ENCODE measurements around the gene MED15.
"Not testable (repeated sequence)": the region's sequence is repeated elsewhere in the genome, so short reads cannot be mapped to it uniquely, and the experiment has no call there.

MED15 gene

DNA sequence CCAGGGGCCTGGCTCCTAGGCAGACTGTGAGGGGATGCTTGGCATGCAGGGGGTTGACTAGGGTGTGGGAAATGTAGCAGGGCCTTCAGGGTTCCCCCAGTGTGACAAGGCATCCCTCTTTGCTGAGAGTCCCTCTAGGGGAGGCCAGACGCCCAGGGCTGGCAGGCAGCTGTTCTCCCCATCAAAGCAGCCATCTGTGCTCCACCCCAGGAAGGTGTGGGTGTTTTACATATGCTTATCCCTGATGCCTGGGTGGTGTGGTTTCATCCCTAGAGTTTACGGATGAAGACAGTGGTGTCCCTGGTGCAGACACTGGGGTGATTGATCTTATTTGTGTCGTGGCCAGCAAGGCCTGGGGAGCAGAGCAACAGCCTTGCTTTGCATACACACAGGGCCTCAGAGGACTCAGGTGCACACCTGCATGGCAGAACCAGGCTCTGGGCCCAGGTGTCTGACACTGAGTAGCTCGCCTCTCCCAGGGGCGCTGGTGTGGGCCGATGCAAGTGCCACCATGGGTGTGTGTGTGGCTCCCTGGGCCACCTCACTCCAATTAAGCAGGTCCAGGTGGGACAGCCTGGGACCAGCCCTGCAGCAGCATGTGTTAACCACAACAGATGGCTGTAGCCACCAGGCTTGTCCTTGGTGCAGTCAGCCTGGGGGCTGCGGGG lies 74.2 kb downstream of the MED15 start:
- no peak for DNase-seq (ENCODE audit: low read depth in 2 of 2, low spot score in 1 of 2)

DNA sequence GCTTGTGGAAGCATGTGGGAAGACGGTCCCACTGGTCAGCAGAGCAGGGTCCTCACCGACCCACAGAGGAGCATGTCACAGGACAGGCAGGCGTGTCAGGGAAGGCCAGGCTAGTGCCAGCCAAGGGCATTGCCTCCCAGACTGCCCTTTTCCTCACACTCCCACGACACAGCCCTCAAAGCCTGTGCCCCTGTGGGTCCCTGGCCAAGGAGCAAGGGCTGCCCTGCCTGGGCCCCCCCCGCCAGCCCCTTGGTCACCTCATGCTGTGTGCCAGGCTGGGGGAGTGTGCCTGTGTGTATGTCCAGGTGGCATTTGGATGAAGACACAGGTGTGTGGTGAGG lies 74.7 kb downstream of the MED15 start:
- no peak for DNase-seq (ENCODE audit: low read depth in 2 of 2, low spot score in 1 of 2)

DNA sequence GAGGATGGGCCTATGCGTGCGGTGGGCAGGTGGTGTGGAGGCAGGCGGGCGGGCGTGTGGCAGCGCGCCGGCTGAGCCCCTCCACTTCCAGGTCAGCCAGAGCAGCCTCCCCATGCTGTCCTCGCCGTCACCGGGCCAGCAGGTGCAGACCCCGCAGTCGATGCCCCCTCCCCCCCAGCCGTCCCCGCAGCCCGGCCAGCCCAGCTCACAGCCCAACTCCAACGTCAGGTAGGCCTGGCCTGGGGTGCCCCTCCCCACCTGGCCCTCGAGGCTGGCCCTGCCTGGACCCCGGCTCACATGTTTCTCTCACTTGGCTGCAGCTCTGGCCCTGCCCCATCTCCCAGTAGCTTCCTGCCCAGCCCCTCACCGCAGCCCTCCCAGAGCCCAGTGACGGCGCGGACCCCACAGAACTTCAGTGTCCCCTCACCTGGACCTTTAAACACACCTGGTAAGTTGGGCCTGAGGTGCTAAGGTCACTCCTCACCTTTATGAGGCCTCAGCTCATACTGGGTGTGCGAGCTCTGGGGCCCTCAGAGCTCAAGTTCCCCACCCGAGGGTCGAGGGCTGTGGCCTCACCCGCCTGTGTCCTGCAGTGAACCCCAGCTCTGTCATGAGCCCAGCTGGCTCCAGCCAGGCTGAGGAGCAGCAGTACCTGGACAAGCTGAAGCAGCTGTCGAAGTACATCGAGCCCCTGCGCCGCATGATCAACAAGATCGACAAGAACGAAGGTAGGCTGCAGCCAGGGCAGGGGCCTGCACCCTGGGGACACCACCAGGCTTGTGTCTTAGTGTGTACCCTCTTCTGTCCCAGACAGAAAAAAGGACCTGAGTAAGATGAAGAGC lies 75.3 kb downstream of the MED15 start:
- no peak for DNase-seq (ENCODE audit: low read depth in 2 of 2, low spot score in 1 of 2)

DNA sequence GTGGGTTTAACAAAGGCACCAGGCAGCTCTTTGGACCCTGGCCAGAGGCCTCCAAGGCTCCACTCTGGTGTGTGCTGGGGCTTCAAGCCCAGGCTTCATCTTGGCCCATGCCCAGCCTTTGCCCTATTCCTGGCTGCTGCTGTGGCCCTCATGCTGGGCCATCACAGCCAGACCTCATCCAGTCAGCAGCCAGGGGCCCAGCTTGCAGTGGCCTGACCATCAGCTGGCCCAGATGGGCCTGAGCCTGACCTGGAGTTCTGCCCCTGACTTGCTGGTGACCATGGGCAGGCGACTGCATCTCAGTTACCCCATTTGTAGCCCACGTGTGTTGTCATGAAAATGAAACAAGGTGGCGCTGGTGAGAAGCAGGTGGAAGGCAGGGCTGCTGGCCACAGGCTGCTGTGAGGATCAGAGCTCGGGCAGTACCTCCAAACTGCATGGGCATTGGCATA lies 76.1 kb downstream of the MED15 start:
- no peak for DNase-seq (ENCODE audit: low read depth in 2 of 2, low spot score in 1 of 2)

DNA sequence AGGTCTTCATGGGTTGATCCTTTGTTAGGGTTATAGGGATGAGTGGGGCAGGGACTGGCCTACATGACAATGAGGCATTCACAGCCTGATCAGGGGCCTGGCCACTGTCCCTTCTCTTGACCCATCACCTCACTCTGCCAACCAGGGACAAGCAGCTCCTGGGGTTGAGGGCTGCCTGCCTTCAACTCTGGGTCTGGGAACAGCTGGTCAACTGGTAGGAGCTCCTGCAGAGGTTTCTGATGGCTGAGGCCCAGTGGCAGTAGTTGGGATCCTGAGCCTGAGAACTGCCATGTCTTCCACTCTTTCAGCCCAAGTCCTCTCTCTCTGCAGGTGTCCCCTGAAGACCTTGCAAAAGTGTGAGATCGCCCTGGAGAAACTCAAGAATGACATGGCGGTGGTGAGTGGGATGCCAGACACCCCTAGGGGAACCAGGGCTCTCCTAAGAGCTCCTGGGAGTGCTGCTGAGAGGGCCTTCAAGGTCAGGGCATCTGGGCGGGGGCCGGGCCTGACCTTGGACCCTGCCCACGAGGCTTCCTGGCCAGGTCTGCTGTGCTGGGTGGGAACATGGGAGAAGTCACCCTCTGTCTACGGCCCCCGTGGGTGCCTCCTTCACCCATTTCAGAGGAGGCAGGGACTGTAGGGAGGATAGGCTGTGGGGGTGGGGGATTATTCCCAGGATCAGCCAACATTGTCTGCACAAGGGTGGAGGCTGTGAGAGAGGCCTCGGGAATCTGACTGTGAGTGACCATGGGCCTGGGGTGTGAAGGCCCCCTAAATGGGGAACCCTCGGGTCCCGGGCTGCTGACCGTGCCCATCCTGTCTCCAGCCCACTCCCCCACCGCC lies 76.8 kb downstream of the MED15 start:
- no peak for DNase-seq (ENCODE audit: low read depth in 2 of 2, low spot score in 1 of 2)

DNA sequence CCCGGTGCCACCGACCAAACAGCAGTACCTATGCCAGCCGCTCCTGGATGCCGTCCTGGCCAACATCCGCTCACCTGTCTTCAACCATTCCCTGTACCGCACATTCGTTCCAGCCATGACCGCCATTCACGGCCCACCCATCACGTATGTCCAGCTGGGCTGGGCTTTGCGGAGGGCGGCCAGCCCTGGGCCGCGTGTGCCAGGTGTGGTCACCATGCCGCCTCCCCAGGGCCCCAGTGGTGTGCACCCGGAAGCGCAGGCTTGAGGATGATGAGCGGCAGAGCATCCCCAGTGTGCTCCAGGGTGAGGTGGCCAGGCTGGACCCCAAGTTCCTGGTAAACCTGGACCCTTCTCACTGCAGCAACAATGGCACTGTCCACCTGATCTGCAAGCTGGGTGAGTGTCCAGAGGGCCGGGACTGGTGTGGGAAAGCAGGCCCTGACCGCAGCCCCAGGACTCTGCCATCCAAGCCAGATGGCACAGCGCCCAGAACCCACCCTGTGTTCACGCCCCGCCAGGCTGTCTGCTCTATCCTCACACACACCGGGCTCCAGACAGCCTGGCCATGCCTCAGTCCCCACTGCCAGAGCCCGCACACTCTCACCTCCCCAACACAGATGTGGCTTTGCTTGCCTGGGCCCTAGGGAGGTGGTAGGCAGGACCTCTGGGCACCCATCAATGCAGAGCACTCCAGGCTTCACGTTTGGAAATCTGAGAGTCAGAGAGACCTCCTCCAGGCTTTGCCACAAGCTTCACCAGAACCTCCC lies 77.6 kb downstream of the MED15 start:
- DNase-seq (ENCODE audit: low read depth in 2 of 2, low spot score in 1 of 2), result no peak

DNA sequence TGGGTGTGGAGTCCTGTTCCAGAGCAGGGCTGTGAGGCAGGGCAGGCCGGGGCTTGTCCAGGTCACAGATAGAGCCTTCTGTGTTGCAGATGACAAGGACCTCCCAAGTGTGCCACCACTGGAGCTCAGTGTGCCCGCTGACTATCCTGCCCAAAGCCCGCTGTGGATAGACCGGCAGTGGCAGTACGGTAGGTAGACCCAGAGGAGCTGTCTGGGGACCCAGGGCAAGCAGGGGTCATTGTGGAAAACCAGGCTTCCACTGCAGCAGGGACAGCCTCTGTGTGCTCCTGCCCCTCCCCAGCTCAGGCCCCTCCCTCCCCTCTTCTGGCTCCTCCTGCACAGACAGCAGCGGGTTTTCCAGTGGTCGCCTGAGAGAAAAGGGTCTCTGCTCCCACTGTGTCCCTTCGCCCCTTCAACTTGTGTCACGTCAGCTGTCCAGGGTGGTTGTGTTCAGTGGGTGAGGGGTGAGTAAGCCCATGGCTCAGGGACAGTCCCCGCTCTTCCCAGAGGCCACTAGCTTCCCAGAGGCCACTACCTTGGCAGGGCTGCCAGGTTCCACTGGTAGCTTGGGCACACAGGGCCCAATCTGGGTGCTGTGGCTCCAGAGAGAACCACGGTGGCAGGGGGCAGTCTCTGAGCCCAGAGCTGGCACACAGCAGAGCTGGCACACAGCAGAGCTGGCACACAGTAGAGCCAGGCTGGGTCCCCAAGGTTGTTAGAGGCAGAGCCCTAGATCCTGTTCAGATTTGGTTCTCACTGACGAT lies 78.4 kb downstream of the MED15 start:
- DNase-seq (ENCODE audit: low read depth in 2 of 2, low spot score in 1 of 2), result no peak

DNA sequence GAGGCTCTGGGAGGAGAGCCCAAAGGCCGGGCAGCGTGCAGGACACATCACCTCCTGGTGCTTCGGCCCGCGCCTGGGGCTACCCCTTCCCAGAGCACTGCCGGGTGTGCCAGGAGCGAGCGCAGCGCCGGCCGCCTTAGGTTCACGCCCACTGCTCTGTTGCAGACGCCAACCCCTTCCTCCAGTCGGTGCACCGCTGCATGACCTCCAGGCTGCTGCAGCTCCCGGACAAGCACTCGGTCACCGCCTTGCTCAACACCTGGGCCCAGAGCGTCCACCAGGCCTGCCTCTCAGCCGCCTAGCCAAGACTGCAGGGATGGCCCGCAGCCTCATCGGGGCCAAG lies 79.0 kb downstream of the MED15 start:
- DNase-seq (ENCODE audit: low read depth in 2 of 2, low spot score in 1 of 2), result no peak

DNA sequence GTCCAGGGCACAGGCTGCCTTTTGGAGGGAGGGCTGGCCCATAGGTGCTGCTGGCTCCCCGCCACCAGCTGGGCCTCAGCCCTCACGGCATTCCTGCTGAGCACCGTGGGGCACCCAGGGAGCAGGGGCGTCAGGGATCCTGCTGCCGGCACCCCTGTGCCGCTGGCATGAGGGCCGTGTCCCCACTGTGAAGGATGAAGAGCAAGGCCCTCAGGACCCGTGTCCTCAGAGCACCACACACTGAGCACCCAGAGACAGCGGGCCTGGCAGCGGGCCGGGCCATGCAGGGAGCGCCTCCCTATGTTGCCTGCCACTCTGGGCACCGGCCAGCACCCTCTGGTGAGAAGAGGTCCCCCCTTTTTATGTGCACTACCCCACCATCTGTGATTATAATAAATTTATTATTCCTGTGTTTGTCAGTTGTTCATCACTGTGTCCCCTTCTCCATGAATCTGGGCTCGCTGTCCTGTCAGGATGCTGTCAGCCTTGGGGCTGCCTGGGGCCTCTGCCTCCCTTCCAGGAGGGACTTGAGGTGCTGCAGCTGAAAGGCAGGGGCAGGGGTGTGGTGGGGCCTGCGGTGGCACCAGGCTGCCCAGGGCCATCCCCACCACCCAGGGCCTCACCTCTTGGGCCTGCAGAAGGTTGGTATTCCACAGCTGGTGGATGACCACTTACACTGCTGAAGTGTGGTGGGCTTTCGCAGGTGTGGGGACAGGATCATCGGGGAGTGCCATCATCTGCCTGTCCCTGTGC lies 80.0 kb downstream of the MED15 start:
- no peak for DNase-seq (ENCODE audit: low read depth in 2 of 2, low spot score in 1 of 2)

DNA sequence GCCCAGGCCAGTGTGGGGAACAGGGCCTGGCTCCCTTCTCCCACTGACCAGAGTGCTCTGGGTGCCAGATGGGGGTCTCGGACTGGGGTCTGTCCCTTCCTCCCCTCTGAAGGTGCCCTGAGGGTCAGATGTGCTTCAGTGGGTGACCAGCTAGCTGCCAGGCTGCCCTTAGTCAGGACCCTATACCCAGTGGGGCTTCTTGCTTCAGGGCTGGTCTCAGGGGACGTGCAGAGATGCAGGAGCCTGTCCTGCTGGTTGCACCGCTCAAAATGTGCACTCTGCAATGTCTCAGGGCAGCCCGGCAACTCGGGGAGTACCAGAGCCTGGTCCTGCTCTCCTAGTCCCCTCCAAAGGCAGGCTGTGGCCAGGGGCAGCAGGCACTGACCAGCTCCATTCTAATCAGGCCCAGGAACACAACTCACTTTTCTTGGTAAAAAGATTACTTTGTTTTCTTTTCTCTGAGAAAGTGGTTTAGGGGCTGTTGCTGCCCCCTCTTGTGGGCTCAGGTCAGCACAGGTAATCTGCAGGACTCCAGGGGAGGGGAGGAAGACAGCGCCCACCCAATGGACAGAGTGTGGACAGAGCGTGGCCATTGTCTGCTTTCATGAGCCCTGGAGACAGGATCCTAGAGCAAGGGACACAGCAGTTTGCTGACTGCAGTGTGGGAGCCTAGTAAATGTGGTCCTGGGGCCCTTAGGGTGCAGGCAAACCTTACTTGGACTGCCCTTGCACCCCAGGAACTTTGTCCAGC lies 80.9 kb downstream of the MED15 start:
- no peak for DNase-seq (ENCODE audit: low read depth in 2 of 2, low spot score in 1 of 2)

DNA sequence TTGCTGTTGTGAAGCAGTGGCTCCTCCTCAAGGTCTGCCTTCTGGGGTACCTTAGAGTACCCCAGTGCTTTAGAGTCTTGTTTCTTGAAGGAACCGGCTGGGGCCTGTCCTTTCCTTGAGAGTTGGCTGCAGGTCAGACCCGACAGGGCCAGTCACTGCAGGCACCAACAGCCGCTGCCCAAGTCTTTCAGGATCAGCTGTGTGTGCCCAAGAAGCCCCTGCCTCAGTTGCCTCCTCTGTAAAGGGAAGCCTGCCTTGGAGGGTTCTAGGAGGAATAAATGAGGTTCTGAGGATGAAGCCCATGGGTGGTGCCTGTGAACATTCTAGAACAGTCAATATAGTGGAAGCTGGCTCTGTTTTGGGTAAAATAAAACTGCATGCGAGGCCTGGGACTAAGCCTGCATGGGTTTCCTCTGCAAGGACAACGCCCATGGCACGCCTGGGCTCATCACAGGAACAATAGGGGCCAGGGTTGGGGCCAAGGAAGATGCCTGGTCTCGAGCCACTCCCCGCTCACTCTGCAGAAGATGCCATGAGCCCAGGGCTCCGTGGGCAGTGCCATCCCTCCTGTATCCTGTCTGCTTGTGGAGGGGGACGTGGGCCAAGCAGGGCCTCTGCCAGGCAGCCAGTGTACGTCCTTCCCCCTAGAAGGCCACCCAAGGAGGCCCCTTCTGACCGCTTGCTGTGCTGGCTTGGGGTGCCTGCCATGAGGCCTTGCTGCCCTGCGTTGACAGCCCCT lies 81.6 kb downstream of the MED15 start:
- DNase-seq (ENCODE audit: low read depth in 2 of 2, low spot score in 1 of 2), result no peak

DNA sequence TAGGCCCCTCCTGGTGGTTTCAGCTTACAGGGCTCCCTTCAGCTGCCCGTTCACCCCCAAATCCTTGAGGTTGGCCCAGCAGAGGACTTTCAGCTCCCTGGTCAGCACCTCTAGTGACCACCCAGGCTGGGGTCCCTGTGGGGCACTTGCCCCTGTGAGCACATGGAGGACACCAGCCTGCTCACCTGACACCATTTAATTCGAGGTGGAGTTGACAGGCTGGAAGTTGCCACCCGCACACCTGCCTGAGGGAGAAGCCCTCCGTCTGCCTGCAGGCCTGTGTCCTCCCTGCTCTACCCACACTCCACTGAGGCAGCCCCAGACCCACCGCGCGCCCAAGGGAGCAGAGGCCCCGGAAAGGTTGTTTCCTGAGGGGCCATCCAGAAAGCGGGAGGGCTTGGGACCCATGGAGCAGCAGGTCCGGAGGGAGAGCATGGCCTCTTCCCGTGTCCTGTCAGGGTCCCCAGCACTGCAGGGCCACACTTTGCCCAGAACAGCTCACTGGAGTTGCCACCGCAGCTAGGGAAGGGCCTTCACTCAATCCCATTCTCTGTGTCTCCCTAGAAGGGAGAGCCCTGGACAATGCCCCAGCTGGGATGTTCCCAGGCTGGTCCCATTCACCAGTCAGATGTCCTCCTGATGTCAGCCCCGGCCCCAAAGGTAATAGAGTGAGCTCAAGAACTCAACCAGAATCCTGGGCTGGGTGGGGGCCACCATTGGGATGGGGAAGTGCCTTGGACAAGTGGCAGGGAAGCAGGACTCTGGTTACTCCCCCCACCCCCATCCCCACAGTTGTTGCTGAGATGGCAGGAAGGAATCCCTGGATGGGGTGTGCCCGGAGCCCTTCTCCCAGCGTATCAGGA lies 82.4 kb downstream of the MED15 start:
- no peak for DNase-seq (ENCODE audit: low read depth in 2 of 2, low spot score in 1 of 2)

DNA sequence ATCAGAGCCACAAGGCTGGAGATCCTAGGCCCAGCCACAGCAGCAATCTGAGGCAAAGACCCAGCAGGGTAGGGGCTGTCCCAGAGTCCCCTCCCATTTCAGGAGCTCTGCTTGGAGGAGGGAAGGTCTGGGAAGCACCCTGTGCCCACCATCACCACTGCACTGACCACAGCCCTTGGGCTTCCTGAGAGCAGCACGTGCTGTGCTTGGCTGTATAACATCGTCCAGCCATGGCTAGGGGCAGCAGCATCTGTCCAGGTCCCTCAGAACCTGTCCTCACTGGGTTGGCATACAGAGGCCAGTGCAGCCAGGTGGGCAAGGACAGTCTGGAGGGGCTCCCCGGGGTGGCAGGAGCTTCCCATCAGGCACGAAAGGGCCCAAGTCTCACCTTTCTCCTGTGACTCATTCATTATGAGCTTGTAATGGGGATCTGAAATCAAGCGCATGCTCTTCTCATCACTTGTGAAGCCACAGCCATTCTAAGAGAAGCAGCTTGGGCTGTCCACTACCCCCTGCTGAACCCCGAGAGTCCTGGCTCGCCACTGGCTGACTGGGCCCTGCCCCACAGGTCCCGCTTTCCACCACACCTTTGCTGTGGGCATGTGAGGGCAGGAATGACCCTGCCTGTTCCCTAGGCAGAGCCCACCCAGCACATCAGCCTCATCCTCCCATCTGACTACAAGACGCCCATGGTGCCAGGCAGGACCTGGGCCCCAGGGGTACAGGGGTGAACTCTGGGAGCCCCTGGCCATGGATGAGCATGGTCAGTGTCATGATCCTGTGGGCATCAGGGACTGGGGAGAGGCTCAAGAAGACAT lies 83.3 kb downstream of the MED15 start:
- DNase-seq (ENCODE audit: low read depth in 2 of 2, low spot score in 1 of 2), result no peak

DNA sequence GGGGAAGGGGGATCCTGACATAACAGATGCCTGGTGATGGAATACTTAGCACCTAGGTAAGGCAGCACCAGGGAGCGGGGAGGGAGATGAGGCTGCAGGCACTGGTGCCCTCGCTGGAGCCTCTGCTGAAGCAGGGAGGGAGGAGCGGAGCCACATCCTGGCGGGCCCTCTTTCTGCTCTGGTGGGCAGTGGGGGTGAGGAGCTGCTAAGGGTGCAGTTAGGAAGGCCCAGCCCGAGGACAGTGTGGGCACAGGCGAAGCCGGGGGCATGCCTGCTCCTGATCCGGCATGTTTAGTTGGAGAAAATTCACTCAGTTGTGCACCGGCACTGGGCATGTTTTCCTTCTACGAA lies 83.9 kb downstream of the MED15 start:
- DNase-seq (ENCODE audit: low read depth in 2 of 2, low spot score in 1 of 2), result no peak

DNA sequence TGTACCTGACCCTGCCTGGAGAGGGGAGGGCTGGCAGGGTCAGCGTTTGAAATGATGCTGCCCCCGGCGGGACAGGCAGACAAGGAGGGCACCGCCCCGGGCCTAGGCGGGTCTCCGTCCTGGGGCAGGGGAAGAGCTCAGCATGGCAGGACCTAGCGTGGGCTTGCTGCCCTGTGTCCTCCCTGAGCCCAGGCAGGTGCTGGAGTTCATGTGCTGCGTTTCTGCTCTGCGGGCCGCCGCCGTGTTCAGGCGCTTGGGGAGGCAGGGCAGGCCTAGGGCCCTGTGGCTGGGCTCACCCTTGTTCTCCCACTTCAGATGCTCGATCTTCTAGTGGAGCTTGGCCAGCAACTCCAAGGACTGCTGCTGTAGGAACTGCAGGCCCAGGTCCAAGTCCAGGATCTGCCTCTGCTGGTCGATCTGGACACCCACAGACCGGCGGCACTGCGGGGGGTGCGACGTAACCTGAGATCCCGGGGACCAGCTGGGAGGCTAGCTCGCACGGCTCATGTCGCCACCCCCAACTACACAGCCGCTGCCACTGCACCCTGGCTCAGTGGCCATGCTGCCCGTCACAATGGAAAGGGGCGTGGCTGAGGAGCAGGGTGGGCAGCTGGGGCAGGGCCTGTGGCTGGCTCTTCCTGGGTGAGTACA lies 84.4 kb downstream of the MED15 start:
- DNase-seq (ENCODE audit: low read depth in 2 of 2, low spot score in 1 of 2), result no peak

DNA sequence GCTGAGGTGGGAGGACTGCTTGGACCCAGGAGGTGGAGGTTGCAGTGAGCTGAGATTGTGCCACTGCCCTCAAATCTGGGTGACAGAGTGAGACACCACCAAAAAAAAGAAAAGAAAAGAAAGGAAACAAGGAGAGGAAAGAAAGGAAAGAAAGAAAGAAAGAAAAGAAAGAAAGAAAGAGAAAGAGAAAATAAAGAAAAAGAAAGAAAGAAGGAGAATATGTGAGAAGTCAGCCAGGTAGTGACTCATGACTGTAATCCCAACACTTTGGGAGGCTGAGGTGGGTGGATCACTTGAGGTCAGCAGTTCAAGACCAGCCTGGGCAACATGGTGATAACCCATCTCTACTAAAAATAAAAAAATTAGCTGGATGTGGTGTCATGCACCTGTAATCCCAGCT lies 86.6 kb downstream of the MED15 start:
- not testable (repeated sequence) for DNase-seq (ENCODE audit: low read depth in 2 of 2, low spot score in 1 of 2)
